ENCODE data around the gene THSD1.
"Not testable (repeated sequence)": the region's sequence is repeated elsewhere in the genome, so short reads cannot be mapped to it uniquely, and the experiment has no call there.

GRCh38 chr13:52373277-52373676 lies 32.7 kb downstream of the THSD1 start:
- TF ChIP-seq EZH2phosphoT487 (IDR thresholded peaks at IDR 0.05; ENCODE audit: insufficient read depth, low read depth); EZH2 (IDR thresholded peaks at IDR 0.05; ENCODE audit: insufficient read depth, poor library complexity, severe bottlenecking): not testable (repeated sequence)

All from GM23248 (cell line).